SU-DHL-6 (cell line): Measurements from ENCODE around the gene KLKB1.

ENCODE experiments used
- H2AFZ ChIP-seq: fragments of 200-600 bp; sonication (generic); 2 replicates; pipeline ENCODE4 v1.6.1; 2014; ENCODE audit warnings: low read depth, mild to moderate bottlenecking, moderate library complexity, mixed read lengths, antibody characterized with exemption, low read length; ENCODE audit not compliant: severe bottlenecking
- H3F3A ChIP-seq: fragments of 200-600 bp; shearing (Covaris generic); 2 replicates; pipeline ENCODE4 v1.6.0; 2016; ENCODE audit warnings: antibody characterized with exemption, mild to moderate bottlenecking; ENCODE audit not compliant: insufficient read depth
- H3K27ac ChIP-seq: fragments of 200-600 bp; sonication (generic); 2 replicates; pipeline ENCODE4 v1.5.1; 2016; ENCODE audit warnings: low read depth, mild to moderate bottlenecking, low read length, moderate library complexity, mixed read lengths
- H3K27me3 ChIP-seq: fragments of 200-600 bp; sonication (generic), shearing (Covaris generic); 2 replicates; pipeline ENCODE4 v1.6.0; 2014; ENCODE audit warnings: mild to moderate bottlenecking, low read length
- H3K36me3 ChIP-seq: fragments of 200-600 bp; sonication (generic); 2 replicates; pipeline ENCODE4 v1.6.1; 2014; ENCODE audit warnings: mild to moderate bottlenecking, low read length, mixed read lengths
- H3K4me2 ChIP-seq: fragments of 300-600, 200-600 bp; shearing (Covaris generic), sonication (generic); 2 replicates; pipeline ENCODE4 v1.6.0; 2014; ENCODE audit warnings: low read length, low read depth, mild to moderate bottlenecking; ENCODE audit not compliant: poor library complexity, severe bottlenecking
- H3K4me3 ChIP-seq: fragments of 200-600 bp; sonication (generic); 2 replicates; pipeline ENCODE4 v1.5.1; 2014; ENCODE audit warnings: antibody characterized with exemption, low read length, mild to moderate bottlenecking, mixed read lengths; ENCODE audit not compliant: insufficient read depth, poor library complexity, severe bottlenecking
- H3K79me2 ChIP-seq: fragments of 200-600 bp; sonication (generic); 2 replicates; pipeline ENCODE4 v1.6.1; 2014; ENCODE audit warnings: mild to moderate bottlenecking, low read length, moderate library complexity; ENCODE audit not compliant: insufficient read depth
- H3K9ac ChIP-seq: fragments of 200-600 bp; sonication (generic); 2 replicates; pipeline ENCODE4 v1.7.0; 2014; ENCODE audit warnings: mild to moderate bottlenecking, low read length
- H3K9me2 ChIP-seq: fragments of 200-600 bp; sonication (generic); replicated peaks from 2 replicates; pipeline ENCODE4 v1.6.1; 2014; ENCODE audit warnings: low read length; ENCODE audit not compliant: insufficient read depth
- H3K9me3 ChIP-seq: fragments of 200-600 bp; sonication (generic); 2 replicates; pipeline ENCODE4 v1.6.1; 2014; ENCODE audit warnings: low read length, mixed read lengths; ENCODE audit not compliant: insufficient read depth
- H4K20me1 ChIP-seq: fragments of 200-600 bp; sonication (generic); 2 replicates; pipeline ENCODE4 v1.6.1; 2014; ENCODE audit warnings: low read depth, mild to moderate bottlenecking, antibody characterized with exemption, low read length, moderate library complexity, mixed read lengths
- EZH2phosphoT487 ChIP-seq: fragments of 200-600 bp; sonication (generic), shearing (Covaris generic); conservative IDR thresholded peaks from 2 replicates; pipeline ENCODE4 v1.6.1; 2018; ENCODE audit warnings: mild to moderate bottlenecking, antibody characterized with exemption, low read length, moderate library complexity, mixed read lengths
- TF ChIP-seq, protein P1 (sequence below): fragments of 200-600 bp; sonication (generic); IDR thresholded peaks from one replicate; pipeline ENCODE4 v1.5.1; 2017; ENCODE audit warnings: antibody characterized with exemption, mild to moderate bottlenecking, low read length, moderate library complexity; ENCODE audit not compliant: insufficient read depth, poor library complexity, severe bottlenecking

KLKB1 gene

DNA sequence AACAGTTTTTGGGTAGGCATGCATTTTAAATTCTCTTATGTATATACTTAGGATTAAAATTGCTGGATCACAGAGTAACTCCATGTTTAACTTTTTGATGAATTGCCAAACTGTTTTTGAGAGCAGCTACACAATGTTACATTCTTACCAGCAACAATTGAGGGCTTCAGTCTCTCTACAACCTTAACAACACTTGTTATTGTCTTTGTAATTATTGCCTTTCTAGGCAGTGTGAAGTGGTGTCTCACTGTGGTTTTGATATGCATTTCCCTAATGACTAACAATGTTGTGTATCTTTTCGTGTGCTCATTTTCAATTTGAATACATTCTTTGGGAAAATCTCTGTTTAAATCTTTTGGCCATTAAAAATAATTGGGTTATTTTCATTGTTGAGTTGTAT is 21.3 kb downstream of the KLKB1 start:
- H3K4me3 ChIP-seq: no peak overlapping the region
- H3K79me2 ChIP-seq: no peaks in the 10 kb centered on the region
- no peaks in the 10 kb centered on the region for H3K9me2 ChIP-seq
- TF ChIP-seq, protein P1, sequence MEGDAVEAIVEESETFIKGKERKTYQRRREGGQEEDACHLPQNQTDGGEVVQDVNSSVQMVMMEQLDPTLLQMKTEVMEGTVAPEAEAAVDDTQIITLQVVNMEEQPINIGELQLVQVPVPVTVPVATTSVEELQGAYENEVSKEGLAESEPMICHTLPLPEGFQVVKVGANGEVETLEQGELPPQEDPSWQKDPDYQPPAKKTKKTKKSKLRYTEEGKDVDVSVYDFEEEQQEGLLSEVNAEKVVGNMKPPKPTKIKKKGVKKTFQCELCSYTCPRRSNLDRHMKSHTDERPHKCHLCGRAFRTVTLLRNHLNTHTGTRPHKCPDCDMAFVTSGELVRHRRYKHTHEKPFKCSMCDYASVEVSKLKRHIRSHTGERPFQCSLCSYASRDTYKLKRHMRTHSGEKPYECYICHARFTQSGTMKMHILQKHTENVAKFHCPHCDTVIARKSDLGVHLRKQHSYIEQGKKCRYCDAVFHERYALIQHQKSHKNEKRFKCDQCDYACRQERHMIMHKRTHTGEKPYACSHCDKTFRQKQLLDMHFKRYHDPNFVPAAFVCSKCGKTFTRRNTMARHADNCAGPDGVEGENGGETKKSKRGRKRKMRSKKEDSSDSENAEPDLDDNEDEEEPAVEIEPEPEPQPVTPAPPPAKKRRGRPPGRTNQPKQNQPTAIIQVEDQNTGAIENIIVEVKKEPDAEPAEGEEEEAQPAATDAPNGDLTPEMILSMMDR: no peak
- TF ChIP-seq EZH2phosphoT487: no peak
- no peaks in the 10 kb centered on the region for H4K20me1 ChIP-seq
- no peaks in the 10 kb centered on the region for H3K36me3 ChIP-seq
- no peak overlapping the region for H3K27ac ChIP-seq
- no peaks in the 10 kb centered on the region for H3K9me3 ChIP-seq
- H3F3A ChIP-seq: no peaks in the 10 kb centered on the region
- no peaks in the 10 kb centered on the region for H3K27me3 ChIP-seq
- no peak overlapping the region for H2AFZ ChIP-seq
- no peak overlapping the region for H3K4me2 ChIP-seq
- no peak overlapping the region for H3K9ac ChIP-seq

DNA sequence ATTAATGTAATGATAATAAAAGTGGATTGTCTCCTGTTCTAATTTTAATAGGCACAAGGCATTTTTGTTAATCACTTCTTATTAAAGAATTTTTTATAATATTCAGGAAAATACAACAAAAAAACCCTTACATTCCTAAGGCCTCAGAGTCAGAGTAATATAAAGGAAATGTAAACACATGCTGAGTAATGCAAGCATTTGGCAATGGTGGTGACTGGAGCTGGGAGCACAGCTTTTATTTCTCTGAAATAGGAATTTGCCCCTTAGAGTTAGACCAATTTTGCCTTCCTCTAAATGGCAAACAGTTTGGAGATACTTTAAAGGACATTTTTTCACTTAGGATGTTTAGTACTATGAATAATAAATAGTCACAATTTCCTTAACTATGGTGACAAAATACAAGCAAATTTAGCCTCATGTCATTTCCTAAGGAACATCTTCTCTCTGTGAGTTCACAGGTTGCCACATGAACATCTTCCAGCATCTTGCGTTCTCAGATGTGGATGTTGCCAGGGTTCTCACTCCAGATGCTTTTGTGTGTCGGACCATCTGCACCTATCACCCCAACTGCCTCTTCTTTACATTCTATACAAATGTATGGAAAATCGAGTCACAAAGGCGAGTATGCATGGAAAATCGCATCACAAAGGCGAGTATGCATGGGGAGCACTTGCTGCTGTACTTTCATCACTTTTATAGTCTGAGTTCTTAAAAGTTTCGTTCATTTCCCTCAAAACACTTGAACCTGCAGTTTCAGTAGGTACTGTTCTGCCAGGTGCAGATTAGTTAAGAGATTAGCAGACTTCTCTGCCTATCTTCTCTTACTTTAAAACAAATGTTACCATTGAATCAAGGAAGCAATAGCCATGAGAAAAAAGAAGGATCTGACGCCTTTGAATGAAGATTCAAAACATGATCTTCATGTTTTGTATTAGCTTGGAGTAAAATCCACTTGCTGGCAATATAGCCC is 22.8 kb downstream of the KLKB1 start:
- Histone ChIP-seq H3F3A (no peaks in the 10 kb centered on the region), H3K4me3 (no peak overlapping the region), H3K79me2 (no peaks in the 10 kb centered on the region), H3K27ac (no peak overlapping the region), H3K9ac (no peak overlapping the region), H4K20me1 (no peaks in the 10 kb centered on the region), H2AFZ (no peak overlapping the region), H3K9me3 (no peaks in the 10 kb centered on the region), H3K9me2 (no peaks in the 10 kb centered on the region), H3K4me2 (no peak overlapping the region), H3K27me3 (no peaks in the 10 kb centered on the region), H3K36me3 (no peaks in the 10 kb centered on the region)
- TF ChIP-seq, protein P1: no peak
- TF ChIP-seq EZH2phosphoT487: no peak

DNA sequence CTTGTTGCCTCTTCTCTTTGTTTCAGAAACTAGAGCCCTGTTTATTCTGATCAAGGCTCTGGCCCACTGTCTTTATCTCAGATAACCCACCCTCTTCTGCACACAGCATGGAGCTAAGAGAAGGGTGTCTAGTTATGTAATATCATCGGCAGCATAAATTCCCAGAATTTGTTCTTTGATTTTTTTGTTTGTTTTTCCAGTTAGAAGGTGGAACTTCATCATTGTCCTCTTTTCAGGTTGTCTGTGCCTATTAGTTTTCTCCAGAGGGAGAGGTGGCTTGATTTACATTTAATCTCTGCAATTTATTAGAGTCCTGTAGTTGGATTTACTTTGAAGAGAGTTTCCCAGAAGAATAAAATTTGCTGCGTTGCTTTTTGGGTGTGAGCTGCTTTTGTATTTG is 23.5 kb downstream of the KLKB1 start:
- Histone ChIP-seq H3K9me3 (no peaks in the 10 kb centered on the region), H3K79me2 (no peaks in the 10 kb centered on the region), H3K4me3 (no peak overlapping the region), H3K9ac (no peak overlapping the region), H3K27me3 (no peaks in the 10 kb centered on the region), H3K36me3 (no peaks in the 10 kb centered on the region), H3F3A (no peaks in the 10 kb centered on the region), H4K20me1 (no peaks in the 10 kb centered on the region), H3K27ac (no peak overlapping the region), H2AFZ (no peak overlapping the region), H3K9me2 (no peaks in the 10 kb centered on the region), H3K4me2 (no peak overlapping the region)
- TF ChIP-seq, protein P1: no peak
- TF ChIP-seq EZH2phosphoT487: no peak
